ENCODE data around the gene FAM234A. TPM values are rescaled to one million over a fixed set of nuclear protein-coding genes. Genes with fewer than 3 reads are reported as not detected.

Gene FAM234A
- total RNA-seq, 1 donor from 2014 or later = 171 TPM

GRCh38 chr16:306911-307370, 72.3 kb downstream of the FAM234A start:
- TF ChIP-seq CTCF (IDR thresholded peaks at IDR 0.05) = no peak
- no peak overlapping the region for H3K27ac Mint-ChIP-seq (ENCODE audit: unreplicated experiment)
- no peak for DNase-seq (ENCODE audit: extremely low spot score, unreplicated experiment)

DNA sequence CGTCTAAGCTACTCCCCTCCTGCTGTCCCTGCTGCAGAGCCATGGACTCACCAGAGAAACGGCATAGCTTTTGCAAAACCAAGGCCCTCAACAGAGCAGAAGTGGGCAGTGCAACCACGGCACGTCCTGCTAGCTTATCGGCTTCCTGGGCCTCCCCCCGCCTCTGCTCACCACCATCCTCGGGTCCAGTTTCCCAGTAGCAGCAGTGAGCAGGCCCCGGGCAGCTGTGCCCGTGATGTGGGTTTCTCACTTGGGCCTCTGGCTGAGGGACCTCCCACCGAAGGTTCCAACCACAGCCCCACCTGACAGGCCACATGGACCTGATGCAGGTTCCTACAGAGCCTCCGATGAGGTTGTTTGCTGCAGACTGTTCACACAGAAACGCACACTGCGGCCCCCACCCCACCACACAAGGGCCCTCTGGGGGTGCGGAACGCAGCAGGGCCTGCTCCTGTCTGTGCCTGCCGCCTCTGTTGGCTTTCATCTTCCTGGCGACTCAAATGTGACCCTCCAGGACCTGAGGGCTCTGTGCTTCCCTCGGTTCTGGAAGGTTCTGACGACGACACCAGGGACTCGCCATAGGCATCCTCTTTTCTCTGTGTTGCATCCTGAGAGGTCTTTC, 73.2 kb downstream of the FAM234A start:
- H3K27me3 Mint-ChIP-seq (ENCODE audit: unreplicated experiment) = no peaks in the 10 kb centered on the region
- no peaks in the 10 kb centered on the region for H3K9me3 Mint-ChIP-seq (ENCODE audit: unreplicated experiment)
- H3K4me1 Mint-ChIP-seq (ENCODE audit: unreplicated experiment) = no peaks in the 10 kb centered on the region
- H3K27ac Mint-ChIP-seq (ENCODE audit: unreplicated experiment) = no peak overlapping the region
- no peak for DNase-seq (ENCODE audit: extremely low spot score, unreplicated experiment)
- no peak overlapping the region for H3K4me3 Mint-ChIP-seq (ENCODE audit: unreplicated experiment)
- TF ChIP-seq CTCF (IDR thresholded peaks at IDR 0.05) = no peak
- peaks cover 24% of the 10 kb centered on the region for H3K36me3 Mint-ChIP-seq (ENCODE audit: unreplicated experiment)

More at GRCh38 chr16:306911-307370, 72.3 kb downstream of the FAM234A start:
- no peaks in the 10 kb centered on the region for H3K9me3 Mint-ChIP-seq (ENCODE audit: unreplicated experiment)
- peaks cover 18% of the 10 kb centered on the region for H3K36me3 Mint-ChIP-seq (ENCODE audit: unreplicated experiment)
- no peak overlapping the region for H3K4me3 Mint-ChIP-seq (ENCODE audit: unreplicated experiment)
- H3K27me3 Mint-ChIP-seq (ENCODE audit: unreplicated experiment) = no peaks in the 10 kb centered on the region
- H3K4me1 Mint-ChIP-seq (ENCODE audit: unreplicated experiment) = no peaks in the 10 kb centered on the region

- H3K27ac Mint-ChIP-seq (ENCODE audit: unreplicated experiment) = no peak overlapping the region
- TF ChIP-seq CTCF (IDR thresholded peaks at IDR 0.05) = no peak
- H3K36me3 Mint-ChIP-seq (ENCODE audit: unreplicated experiment) = peaks cover 22% of the 10 kb centered on the region
- H3K9me3 Mint-ChIP-seq (ENCODE audit: unreplicated experiment) = no peaks in the 10 kb centered on the region
- no peaks in the 10 kb centered on the region for H3K27me3 Mint-ChIP-seq (ENCODE audit: unreplicated experiment)
- no peaks in the 10 kb centered on the region for H3K4me1 Mint-ChIP-seq (ENCODE audit: unreplicated experiment)
- no peak for DNase-seq (ENCODE audit: extremely low spot score, unreplicated experiment)
- no peak overlapping the region for H3K4me3 Mint-ChIP-seq (ENCODE audit: unreplicated experiment)
Measured at GRCh38 chr16:309476-309875, 74.9 kb downstream of the FAM234A start.

DNA sequence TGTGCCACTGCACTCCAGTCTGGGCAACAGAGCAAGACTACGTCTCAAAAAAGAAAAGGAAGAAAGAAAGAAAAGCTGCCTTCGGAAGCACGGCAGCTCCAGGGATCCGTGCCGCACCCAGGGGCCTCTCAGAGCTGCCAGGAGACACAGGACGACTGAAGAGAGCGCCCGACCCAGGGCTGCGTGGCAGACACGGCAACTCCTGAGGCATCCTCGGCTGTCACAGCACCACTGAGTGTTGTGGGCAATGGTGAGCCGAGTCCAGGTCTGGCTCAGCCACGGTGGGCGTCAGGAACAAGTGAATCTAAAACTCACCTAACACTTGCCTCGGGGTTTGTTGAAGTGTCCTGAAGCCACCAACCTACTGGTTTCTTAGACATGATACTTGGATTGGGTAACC, 77.1 kb downstream of the FAM234A start:
- no peak for TF ChIP-seq CTCF (IDR thresholded peaks at IDR 0.05)
- H3K4me3 Mint-ChIP-seq (ENCODE audit: unreplicated experiment) = no peak overlapping the region
- peaks cover 15% of the 10 kb centered on the region for H3K36me3 Mint-ChIP-seq (ENCODE audit: unreplicated experiment)
- no peaks in the 10 kb centered on the region for H3K4me1 Mint-ChIP-seq (ENCODE audit: unreplicated experiment)
- H3K27me3 Mint-ChIP-seq (ENCODE audit: unreplicated experiment) = no peaks in the 10 kb centered on the region
- no peak overlapping the region for H3K27ac Mint-ChIP-seq (ENCODE audit: unreplicated experiment)
- no peak for DNase-seq (ENCODE audit: extremely low spot score, unreplicated experiment)
- no peaks in the 10 kb centered on the region for H3K9me3 Mint-ChIP-seq (ENCODE audit: unreplicated experiment)

DNA sequence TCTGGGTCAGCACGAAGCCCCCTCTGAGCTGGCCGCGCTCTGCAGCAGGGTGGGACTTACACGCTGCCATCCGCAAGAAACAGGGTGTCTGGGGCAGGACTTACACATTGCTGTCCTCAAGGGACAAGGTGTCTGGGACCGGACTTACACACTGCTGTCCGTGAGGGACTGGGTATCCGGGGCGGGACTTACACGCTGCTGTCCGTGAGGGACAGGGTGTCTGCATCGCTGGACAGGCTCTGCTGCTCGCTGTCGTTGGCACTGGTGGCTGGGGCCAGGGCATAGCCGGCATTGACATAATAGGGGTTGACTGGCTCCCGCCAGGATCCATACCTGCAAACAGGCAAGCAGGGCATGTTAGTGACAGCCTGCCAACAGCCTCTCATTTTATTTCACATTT, 79.7 kb downstream of the FAM234A start:
- Mint-ChIP-seq H3K4me3 (ENCODE audit: unreplicated experiment) (no peak overlapping the region), H3K27ac (ENCODE audit: unreplicated experiment) (no peak overlapping the region), H3K27me3 (ENCODE audit: unreplicated experiment) (no peaks in the 10 kb centered on the region), H3K36me3 (ENCODE audit: unreplicated experiment) (peaks cover 12% of the 10 kb centered on the region), H3K4me1 (ENCODE audit: unreplicated experiment) (peaks cover 1% of the 10 kb centered on the region), H3K9me3 (ENCODE audit: unreplicated experiment) (no peaks in the 10 kb centered on the region)
- TF ChIP-seq CTCF (IDR thresholded peaks at IDR 0.05) = no peak
- no peak for DNase-seq (ENCODE audit: extremely low spot score, unreplicated experiment)
